GM12878 (cell line): ENCODE results near the gene BORCS6. TPM values are rescaled to one million over a fixed set of nuclear protein-coding genes. Genes with fewer than 3 reads are reported as not detected.
"Not testable (repeated sequence)": the region's sequence is repeated elsewhere in the genome, so short reads cannot be mapped to it uniquely, and the experiment has no call there.

Source experiments
- ATAC-seq: fragments of 200-7000 bp; cut with Tn5 transposase; 3 replicates; pipeline ENCODE4 v1.9.1; 2020; ENCODE audit warnings: mild to moderate bottlenecking, moderate library complexity
- BruUV-seq: library from RNA; stranded (reverse); fragments of 400-500 nt; replicated peaks from 2 replicates; lab custom pipeline; 2021; lab: Mats Ljungman, UMichigan
- CTCF ChIA-PET: fragments of 300-600 bp; sonication (Branson Sonifier 250); formaldehyde crosslinking; extraction: SDS; loops from one replicate; lab custom pipeline; 2021; ENCODE audit warnings: inconsistent platforms; lab: Yijun Ruan, JAX
- POLR2A ChIA-PET: fragments of 350-600 bp; formaldehyde crosslinking; extraction: SDS; loops from one replicate; lab custom pipeline; 2021; ENCODE audit warnings: inconsistent platforms; lab: Charles Lee
- RAD21 ChIA-PET: fragments of 300-600 bp; sonication (Branson Sonifier 250); formaldehyde crosslinking; loops from one replicate; lab custom pipeline; 2023; ENCODE audit warnings: antibody characterized with exemption; ENCODE audit not compliant: unreplicated experiment; lab: Charles Lee
- SMC1A ChIA-PET: fragments of 300-600 bp; sonication (Branson Sonifier 250); formaldehyde crosslinking; loops from one replicate; lab custom pipeline; 2023; ENCODE audit not compliant: unreplicated experiment, uncharacterized antibody; lab: Charles Lee
- DNase-seq: peaks from one replicate; pipeline ENCODE4 v3.0.0-alpha.2; 2011; ENCODE audit warnings: low read depth, low spot score
- FAIRE-seq: peaks from 3 replicates; lab custom pipeline; 2011; peaks lifted over from hg19 to GRCh38; lab: Jason Lieb, UNC
- H2AFZ ChIP-seq: 2 replicates; pipeline ENCODE4 v1.6.0; 2011; ENCODE audit warnings: low read depth, low read length, control low read depth; ENCODE audit not compliant: control insufficient read depth
- H3K27ac ChIP-seq: 2 replicates; pipeline ENCODE4 v1.5.1; 2011; ENCODE audit warnings: control low read depth; ENCODE audit not compliant: control insufficient read depth, insufficient read depth
- H3K27me3 ChIP-seq, 2 experiments: replicated peaks in 1 of 2; 2 replicates each; pipeline versions ENCODE4 v1.6.0 to v1.6.1; 2011; ENCODE audit warnings: low read length in 1 of 2; ENCODE audit not compliant: control insufficient read depth in 2 of 2, insufficient read depth in 2 of 2
- H3K36me3 ChIP-seq, 2 experiments: 2 replicates each; pipeline ENCODE4 v1.5.1; 2011; ENCODE audit warnings: low read length in 1 of 2; ENCODE audit not compliant: control insufficient read depth in 2 of 2, insufficient read depth in 2 of 2
- H3K4me1 ChIP-seq: 2 replicates; pipeline ENCODE4 v1.6.1; 2011; ENCODE audit warnings: mild to moderate bottlenecking, low read length, moderate library complexity, mixed read lengths; ENCODE audit not compliant: control insufficient read depth, insufficient read depth
- H3K4me2 ChIP-seq: 2 replicates; pipeline ENCODE4 v1.6.0; 2011; ENCODE audit warnings: control low read depth; ENCODE audit not compliant: control insufficient read depth, insufficient read depth
- H3K4me3 ChIP-seq: fragments of 200-600 bp; sonication (generic); 2 replicates; pipeline ENCODE4 v1.5.1; 2016
- H3K79me2 ChIP-seq: 2 replicates; pipeline ENCODE4 v1.6.0; 2011; ENCODE audit warnings: low read length; ENCODE audit not compliant: control insufficient read depth, insufficient read depth
- H3K9ac ChIP-seq: 2 replicates; pipeline ENCODE4 v1.8.0; 2011; ENCODE audit warnings: low read length, control low read depth, mixed read lengths; ENCODE audit not compliant: control insufficient read depth, insufficient read depth
- H3K9me3 ChIP-seq: replicated peaks from 3 replicates; pipeline ENCODE4 v1.5.1; 2011; ENCODE audit warnings: mild to moderate bottlenecking, low read length; ENCODE audit not compliant: control insufficient read depth, insufficient read depth
- H4K20me1 ChIP-seq: 2 replicates; pipeline ENCODE4 v1.6.0; 2011; ENCODE audit not compliant: control insufficient read depth, insufficient read depth
- ASH2L ChIP-seq: fragments of 300-600, 200-600 bp; sonication (generic); IDR thresholded peaks from 2 replicates; pipeline ENCODE4 v1.6.1; 2017; ENCODE audit warnings: low read depth, mild to moderate bottlenecking, borderline replicate concordance
- CBX5 ChIP-seq: sonication (generic); IDR thresholded peaks from 2 replicates; pipeline ENCODE4 v1.6.1; 2016; ENCODE audit warnings: low read depth, moderate library complexity, mild to moderate bottlenecking, inconsistent platforms
- CHD4 ChIP-seq: fragments of 200-600 bp; sonication (generic); IDR thresholded peaks from 2 replicates; pipeline ENCODE4 v1.6.1; 2016; ENCODE audit warnings: mild to moderate bottlenecking
- PML ChIP-seq: IDR thresholded peaks from 2 replicates; pipeline ENCODE4 v1.6.1; 2012; ENCODE audit warnings: low read length, inconsistent platforms
- RELA ChIP-seq: fragments of 450-650 bp; IDR thresholded peaks from 2 replicates; pipeline ENCODE4 v1.8.0; 2014; ENCODE audit warnings: borderline replicate concordance; ENCODE audit not compliant: partially characterized antibody
- REST ChIP-seq: IDR thresholded peaks from 2 replicates; pipeline ENCODE4 v1.6.1; 2012; ENCODE audit warnings: mild to moderate bottlenecking, low read depth, low read length
- SIX5 ChIP-seq: IDR thresholded peaks from 2 replicates; pipeline ENCODE4 v1.6.1; 2011; ENCODE audit warnings: mild to moderate bottlenecking, low read depth, low read length, moderate library complexity; ENCODE audit not compliant: severe bottlenecking
- WGBS: methylation state at CpG from one replicate; pipeline ENCODE4 v1.1.6; 2016; ENCODE audit warnings: low lambda C conversion rate; ENCODE audit not compliant: insufficient replicate concordance, insufficient coverage; ENCODE audit errors: missing lambda C conversion rate; 5-methylcytosine and 5-hydroxymethylcytosine counted together
- in situ Hi-C: fragments of 300-500 bp; cut with MboI; formaldehyde crosslinking; loops from 9 replicates; pipeline ENCODE4 v1.14.3; 2018; ENCODE audit warnings: mixed read lengths
- intact Hi-C: fragments of 100-400 bp; cut with micrococcal nuclease; formaldehyde crosslinking; loops from one replicate; pipeline ENCODE4 v1.14.2; 2022; ENCODE audit not compliant: unreplicated experiment
- polyA plus RNA-seq, 11 experiments: library from polyadenylated mRNA; depleted of rRNA in 4 of 11; unstranded in 6 of 11; stranded (reverse) in 5 of 11; fragments of >200 nt; fragmentation: Nextera tagmentation in 4 of 11; fragmentation: Illumina TruSeq in 1 of 11; extraction: Ambion mirVana in 4 of 11; extraction: Trizol in 1 of 11; gene quantifications; 1 replicate in 1 of 11; 2 replicates in 10 of 11; pipeline versions ENCODE4 v1.2.1 to v1.2.3, GENCODE V29; 2011 to 2016; ENCODE audit warnings: inconsistent platforms in 2 of 11, missing spikeins in 2 of 11, low read depth in 1 of 11
- total RNA-seq, 4 experiments: library from RNA; depleted of rRNA in 3 of 4; stranded (reverse); fragments of >200 nt in 3 of 4; fragmentation: Illumina TruSeq in 1 of 4; extraction: Trizol in 1 of 4; gene quantifications; 2 replicates each; pipeline versions ENCODE4 v1.2.1 to v1.2.3, GENCODE V29; 2013 to 2021

BORCS6 gene
- total and polyA plus RNA-seq, 10 of the 15 experiments (the other 5 are each of a cell fraction or from before 2014, with no cell fraction given): 0.37 to 14.1 (median 6.7) TPM

GRCh38 chr17:8214000-8214399 is 24.0 kb upstream of the BORCS6 start:
- H3K4me2 ChIP-seq, H3K9ac ChIP-seq, H3K9me3 ChIP-seq, in situ Hi-C loops, H3K27me3 ChIP-seq, H3K4me1 ChIP-seq, H4K20me1 ChIP-seq, H3K36me3 ChIP-seq, ATAC-seq, H2AFZ ChIP-seq, H3K27ac ChIP-seq, H3K4me3 ChIP-seq, BruUV-seq, DNase-seq, intact Hi-C loops, FAIRE-seq: not testable (repeated sequence)
- 60% methylated on average over 15 of the region's 15 CpGs for WGBS
- H3K79me2 ChIP-seq: peaks cover 14% of the 10 kb centered on the region
- RAD21 ChIA-PET: interaction anchor here (2.7 kb wide), 1 partner anchor 7 kb away, joined by 7 read pairs; no protein-coding TSS in a partner anchor
- POLR2A ChIA-PET: interaction anchor here (8.1 kb wide), 1 partner anchor 8 kb away, joined by 89 read pairs; no protein-coding TSS in a partner anchor
- SMC1A ChIA-PET: interaction anchor here (0.7 to 1.3 kb wide), 2 partner anchors 63 to 682 kb away, joined by 3 read pairs; no protein-coding TSS in a partner anchor
- CTCF ChIA-PET: interaction anchor here (2.1 kb wide), 1 partner anchor 95 kb away, joined by 9 read pairs; the partner anchor contains the start of gene ALOXE3

- H3K4me2 ChIP-seq: no peak overlapping the region
- ChIA-PET SMC1A (interaction anchor here (0.9 to 4.7 kb wide), 6 partner anchors 10 to 87 kb away, joined by 3 to 56 read pairs (median 4); partner anchors contain the start of gene SLC25A35), POLR2A (interaction anchor here (3.1 to 8.1 kb wide), 5 partner anchors 10 to 83 kb away, joined by 12 to 89 read pairs (median 40); partner anchors contain the start of genes BORCS6, CTC1, PFAS and SLC25A35), RAD21 (interaction anchor here (2.3 to 2.7 kb wide), 2 partner anchors 9 to 11 kb away, joined by 7 to 12 read pairs; no protein-coding TSS in a partner anchor), CTCF (interaction anchor here (2.1 to 3.8 kb wide), 2 partner anchors 10 to 94 kb away, joined by 9 to 21 read pairs; partner anchors contain the start of gene ALOXE3)
- no peaks in the 10 kb centered on the region for H4K20me1 ChIP-seq
- H3K79me2 ChIP-seq: peaks cover 24% of the 10 kb centered on the region
- ATAC-seq: no peak
- 78% methylated on average over 14 of the region's 14 CpGs for WGBS
- DNase-seq: no peak
- no peak for FAIRE-seq
- in situ Hi-C loops: no loop called here
- H3K4me3 ChIP-seq: no peak overlapping the region
- no peak overlapping the region for H3K9ac ChIP-seq
- intact Hi-C loops: no loop called here
- no peak overlapping the region for H2AFZ ChIP-seq
- H3K36me3 ChIP-seq: peaks cover 0 to 2% of the 10 kb centered on the region in 2 experiments; a peak in 3 of 4 replicates
- H3K27ac ChIP-seq: no peak overlapping the region
- no TSS peak for BruUV-seq
- H3K9me3 ChIP-seq: no peaks in the 10 kb centered on the region
- no peaks in the 10 kb centered on the region for H3K27me3 ChIP-seq
- H3K4me1 ChIP-seq: no peaks in the 10 kb centered on the region
- no peak for TF ChIP-seq SIX5
- TF ChIP-seq CBX5: no peak
- TF ChIP-seq RELA: no peak
- TF ChIP-seq ASH2L: no peak
- TF ChIP-seq CHD4: no peak
- no peak for TF ChIP-seq PML
- TF ChIP-seq REST: no peak
Measured at GRCh38 chr17:8212312-8213180, 22.6 kb upstream of the BORCS6 start.
